OCI-LY7 (cell line): ENCODE data around the gene BTG3. TPM values are rescaled to one million over a fixed set of nuclear protein-coding genes. Genes with fewer than 3 reads are reported as not detected.
A peak's percentile ranks its signal among the peaks of the same experiment; 100 is the strongest.

Experiments
- BruUV-seq: library from RNA; stranded (reverse); fragments of 400-500 nt; replicated peaks from 2 replicates; lab custom pipeline; 2021; lab: Mats Ljungman, UMichigan
- CTCF ChIA-PET: fragments of 300-600 bp; sonication (Branson Sonifier 250); formaldehyde crosslinking; loops from one replicate; lab custom pipeline; 2022; ENCODE audit warnings: antibody characterized with exemption; ENCODE audit not compliant: unreplicated experiment; lab: Charles Lee
- POLR2A ChIA-PET: fragments of 300-600 bp; sonication (Branson Sonifier 250); formaldehyde crosslinking; loops from one replicate; lab custom pipeline; 2022; ENCODE audit warnings: antibody characterized with exemption; lab: Charles Lee
- DNase-seq: peaks from one replicate; pipeline ENCODE4 v3.0.0-alpha.2; 2015; ENCODE audit warnings: low spot score
- H2AFZ ChIP-seq: fragments of 200-600 bp; sonication (generic), shearing (Covaris generic); 2 replicates; pipeline ENCODE4 v1.6.1; 2014; ENCODE audit warnings: mild to moderate bottlenecking, antibody characterized with exemption, low read length, moderate library complexity
- H3K27ac ChIP-seq: fragments of 200-600 bp; sonication (generic); 2 replicates; pipeline ENCODE4 v1.5.1; 2014; ENCODE audit warnings: mixed run types, low read depth, mild to moderate bottlenecking, moderate library complexity, low read length, inconsistent platforms; ENCODE audit not compliant: poor library complexity, severe bottlenecking
- H3K36me3 ChIP-seq: fragments of 200-600 bp; sonication (generic); 2 replicates; pipeline ENCODE4 v1.6.1; 2014; ENCODE audit warnings: mild to moderate bottlenecking, antibody characterized with exemption, low read length, moderate library complexity, mixed read lengths; ENCODE audit not compliant: insufficient read depth
- H3K4me1 ChIP-seq: fragments of 200-600 bp; sonication (generic); 2 replicates; pipeline ENCODE4 v1.5.1; 2014; ENCODE audit warnings: mild to moderate bottlenecking, low read length; ENCODE audit not compliant: insufficient read depth, poor library complexity, severe bottlenecking
- H3K4me2 ChIP-seq: fragments of 200-600 bp; sonication (generic); 2 replicates; pipeline ENCODE4 v1.6.1; 2014; ENCODE audit warnings: mild to moderate bottlenecking, low read length
- H3K4me3 ChIP-seq: fragments of 200-600 bp; sonication (generic); 2 replicates; pipeline ENCODE4 v1.5.1; 2014; ENCODE audit warnings: mild to moderate bottlenecking, low read depth, low read length; ENCODE audit not compliant: poor library complexity, severe bottlenecking
- H3K79me2 ChIP-seq: fragments of 200-600 bp; sonication (generic); 2 replicates; pipeline ENCODE4 v1.6.1; 2016; ENCODE audit warnings: low read depth, mild to moderate bottlenecking, low read length, moderate library complexity, mixed read lengths; ENCODE audit not compliant: insufficient read depth
- H3K9me2 ChIP-seq: fragments of 200-600 bp; sonication (generic); 2 replicates; pipeline ENCODE4 v1.6.1; 2016; ENCODE audit warnings: mild to moderate bottlenecking, low read length, mixed read lengths; ENCODE audit not compliant: insufficient read depth
- H3K9me3 ChIP-seq: fragments of 200-600 bp; sonication (generic); 2 replicates; pipeline ENCODE4 v1.6.1; 2014; ENCODE audit warnings: mild to moderate bottlenecking, mixed run types, low read length, mixed read lengths
- H4K20me1 ChIP-seq: fragments of 200-600 bp; sonication (generic); 2 replicates; pipeline ENCODE4 v1.6.1; 2014; ENCODE audit warnings: mild to moderate bottlenecking, antibody characterized with exemption, low read length, moderate library complexity, mixed read lengths; ENCODE audit not compliant: insufficient read depth
- CTCF ChIP-seq: fragments of 200-600 bp; sonication (generic); conservative IDR thresholded peaks from 2 replicates; pipeline ENCODE4 v1.5.1; 2014; ENCODE audit warnings: mild to moderate bottlenecking, antibody characterized with exemption, low read length, moderate library complexity, mixed read lengths
- EZH2phosphoT487 ChIP-seq: fragments of 200-600 bp; sonication (generic); IDR thresholded peaks from 2 replicates; pipeline ENCODE4 v1.6.1; 2018; ENCODE audit warnings: low read depth, borderline replicate concordance, mild to moderate bottlenecking, mixed run types, antibody characterized with exemption, low read length, moderate library complexity, mixed read lengths
- intact Hi-C: fragments of 100-400 bp; cut with micrococcal nuclease; formaldehyde crosslinking; loops from one replicate; pipeline ENCODE4 v1.10.0; 2022; ENCODE audit not compliant: unreplicated experiment
- total RNA-seq, 2 experiments: library from RNA; depleted of rRNA in 1 of 2; stranded (reverse); fragments of >200 nt in 1 of 2; shearing (Covaris generic) in 1 of 2; gene quantifications; 2 replicates each; pipeline ENCODE4 v1.2.3, GENCODE V29; 2014 to 2022

The BTG3 gene
- total RNA-seq, 2 experiments from 2014 or later: 28.8 to 36.4 TPM

GRCh38 chr21:17622018-17622417 is 9.3 kb upstream of the BTG3 start:
- no peaks in the 10 kb centered on the region for H3K4me1 ChIP-seq
- no peaks in the 10 kb centered on the region for H3K9me3 ChIP-seq
- H3K9me2 ChIP-seq: no peaks in the 10 kb centered on the region
- no peak overlapping the region for H3K27ac ChIP-seq
- DNase-seq: no peak
- no peak overlapping the region for H3K4me2 ChIP-seq
- BruUV-seq: no TSS peak
- H4K20me1 ChIP-seq: no peaks in the 10 kb centered on the region
- no peak overlapping the region for H3K4me3 ChIP-seq
- intact Hi-C loops: no loop called here
- CTCF ChIA-PET: no interaction called here
- TF ChIP-seq CTCF: no peak
- TF ChIP-seq EZH2phosphoT487: no peak
- H3K79me2 ChIP-seq: no peaks in the 10 kb centered on the region
- no peak overlapping the region for H2AFZ ChIP-seq
- POLR2A ChIA-PET: interaction anchor here (1.5 to 2.3 kb wide), 2 partner anchors 10 kb away, joined by 7 to 11 read pairs; no protein-coding TSS in a partner anchor
- H3K36me3 ChIP-seq: no peaks in the 10 kb centered on the region

GRCh38 chr21:17616831-17617230 is 4.1 kb upstream of the BTG3 start:
- TF ChIP-seq CTCF (no peak), EZH2phosphoT487 (no peak)
- Histone ChIP-seq H3K9me3 (no peaks in the 10 kb centered on the region), H3K9me2 (no peaks in the 10 kb centered on the region), H3K27ac (no peak overlapping the region), H3K4me3 (no peak overlapping the region), H3K36me3 (no peaks in the 10 kb centered on the region), H3K79me2 (peaks cover 5% of the 10 kb centered on the region), H4K20me1 (no peaks in the 10 kb centered on the region), H3K4me2 (no peak overlapping the region), H2AFZ (no peak overlapping the region), H3K4me1 (peaks cover 15% of the 10 kb centered on the region)
- no peak for DNase-seq
- intact Hi-C loops: no loop called here
- BruUV-seq: no TSS peak
- ChIA-PET POLR2A (no interaction called here), CTCF (no interaction called here)

- Histone ChIP-seq H4K20me1 (peaks cover 29% of the 10 kb centered on the region), H3K4me2 (peak overlapping the region; percentile 83), H3K36me3 (peaks cover 21% of the 10 kb centered on the region), H3K4me3 (peak overlapping the region; percentile 92), H3K9me2 (no peaks in the 10 kb centered on the region), H3K27ac (no peak overlapping the region), H3K79me2 (peaks cover 41% of the 10 kb centered on the region), H3K9me3 (no peaks in the 10 kb centered on the region; the same call in 1 of the 2 replicates), H3K4me1 (peaks cover 30% of the 10 kb centered on the region), H2AFZ (peak overlapping the region; percentile 88)
- TF ChIP-seq CTCF (no peak), EZH2phosphoT487 (no peak)
- ChIA-PET POLR2A (interaction anchor here (0.6 to 2.1 kb wide), 5 partner anchors 27 to 227 kb away, joined by 3 to 6 read pairs (median 3); no protein-coding TSS in a partner anchor), CTCF (no interaction called here)
- intact Hi-C loops: loop anchor here (2.0 to 5.0 kb wide), 3 partner anchors 100 to 208 kb away; partner anchors contain the start of gene CXADR
- BruUV-seq: no TSS peak
- peak; percentile 29 for DNase-seq
Measured at GRCh38 chr21:17613242-17613676, 558 bp upstream of the BTG3 start.
